A549 (cell line): ENCODE results near the gene ANKRD63.

ENCODE experiments used
- CTCF ChIP-seq: fragments of >200 bp; sonication (Bioruptor Twin); formaldehyde crosslinking; IDR thresholded peaks from 3 replicates; pipeline ENCODE4 v1.5.1; 2016
- E2F6 ChIP-seq: IDR thresholded peaks from 2 replicates; pipeline ENCODE4 v1.6.1; 2012; ENCODE audit warnings: low read depth, borderline replicate concordance
- HOXA7 ChIP-seq: fragments of 250-450 bp; sonication (Bioruptor Pico); IDR thresholded peaks from 2 replicates; pipeline ENCODE4 v1.5.0; 2020; ENCODE audit warnings: mild to moderate bottlenecking, moderate library complexity
- JUN ChIP-seq, 2 experiments: fragments of >200 bp; sonication (Bioruptor Twin); formaldehyde crosslinking; IDR thresholded peaks; 2 replicates in 1 of 2; 3 replicates in 1 of 2; pipeline ENCODE4 v1.6.1; 2016 to 2017
- MAX ChIP-seq: IDR thresholded peaks from 2 replicates; pipeline ENCODE4 v1.6.1; 2012
- SMC3 ChIP-seq: fragments of >200 bp; sonication (Bioruptor Twin); formaldehyde crosslinking; IDR thresholded peaks from 3 replicates; pipeline ENCODE4 v1.6.1; 2018; ENCODE audit warnings: inconsistent platforms

GRCh38 chr15:40253167-40253790 lies 29.6 kb downstream of the ANKRD63 start:
- TF ChIP-seq HOXA7 (CRISPR knock-in tag) = no peak
- no peak for TF ChIP-seq CTCF
- no peak for TF ChIP-seq SMC3
- no peak for TF ChIP-seq MAX
- TF ChIP-seq E2F6 = no peak
- no peak for TF ChIP-seq JUN (IDR thresholded peaks at IDR 0.05)
